Cerebellar nuclear complex (tissue), 1 donor: Measurements from ENCODE around the gene GPR156.
"Not testable (repeated sequence)": the region's sequence is repeated elsewhere in the genome, so short reads cannot be mapped to it uniquely, and the experiment has no call there.

Experiments used
- DNase-seq, 2 experiments: peaks; one replicate each; lab custom pipeline; 2025; lab: John Stamatoyannopoulos, UW

The GPR156 gene

DNA sequence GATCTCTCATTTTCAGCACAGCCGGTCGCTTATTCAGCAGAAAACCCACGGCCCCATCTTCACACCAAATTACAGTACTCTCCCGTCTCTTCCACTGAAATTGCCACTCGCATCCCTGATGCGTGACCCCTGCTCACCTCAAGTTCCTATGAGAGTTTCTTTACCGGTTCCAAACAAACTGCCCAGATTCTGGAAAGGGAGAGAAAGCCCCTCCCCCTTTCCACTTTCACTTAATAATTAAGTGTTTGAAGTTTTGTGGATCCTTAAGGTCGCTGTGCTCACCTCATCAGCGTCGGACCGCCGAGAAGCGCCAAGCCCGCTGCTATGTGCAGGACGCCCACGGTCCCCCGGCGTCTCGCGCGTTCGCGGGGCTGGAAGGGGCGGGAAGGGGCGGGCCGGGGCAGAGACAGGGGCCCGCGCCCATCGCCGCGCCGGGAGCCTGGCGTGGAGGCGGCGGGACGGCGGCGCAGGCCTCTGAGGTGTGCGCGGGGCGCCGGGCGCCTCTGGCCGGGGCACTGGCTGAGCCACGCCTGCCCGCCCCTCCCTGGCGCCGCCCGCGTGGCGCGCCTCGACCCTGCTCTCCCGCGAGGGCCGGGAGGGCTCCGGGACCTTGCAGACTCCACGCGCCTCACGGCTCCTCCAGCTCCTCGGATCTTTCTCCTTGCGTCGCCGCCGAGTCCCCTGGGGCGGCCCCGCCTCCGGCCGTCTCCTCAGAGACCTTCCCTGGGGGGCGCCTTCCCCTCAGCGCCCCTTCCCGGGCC, at the start of gene GPR156:
Gene GPR156, minus strand, starts transcription at position 476 of the 761 bp plus-strand sequence. CDS start 41,124 bp downstream, outside the sequence.
- no peak for DNase-seq

DNA sequence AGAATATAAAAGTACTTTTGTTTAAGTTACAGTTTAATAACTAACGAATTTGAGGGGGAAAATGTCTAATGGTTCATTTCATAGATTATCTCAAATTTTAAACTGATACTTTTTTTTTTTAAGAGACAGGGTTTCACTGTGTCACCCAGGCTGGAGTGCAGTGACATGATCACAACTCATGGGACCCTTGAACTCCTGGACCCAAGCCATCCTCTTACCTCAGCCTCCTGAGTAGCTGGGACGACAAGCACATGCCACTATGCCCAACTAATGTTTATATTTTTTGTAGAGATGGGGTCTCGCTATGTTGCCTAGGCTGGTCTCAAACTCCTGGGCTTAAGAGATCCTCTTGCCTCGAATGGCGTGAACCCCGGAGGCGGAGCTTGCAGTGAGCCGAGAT, 47.6 kb upstream of the GPR156 start:
- no peak for DNase-seq

DNA sequence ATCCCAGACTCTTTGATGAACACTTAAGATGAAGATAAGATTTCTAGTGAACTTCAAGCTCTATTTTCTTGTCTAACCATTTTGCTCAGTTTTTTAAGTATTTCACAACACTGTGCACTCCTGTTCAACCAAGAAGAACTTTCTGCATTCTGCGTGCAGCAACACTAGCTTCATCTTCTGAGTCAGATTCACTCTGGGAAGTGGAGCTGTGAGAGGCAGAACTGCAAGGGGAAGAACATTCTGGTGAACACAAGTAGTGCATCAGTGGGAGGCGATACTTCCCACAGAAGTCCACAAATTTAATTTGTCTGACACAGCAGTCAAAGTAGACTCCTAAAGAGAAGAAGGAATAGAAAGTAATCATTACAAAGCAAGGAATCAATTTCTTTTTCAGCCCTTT, 46.1 kb upstream of the GPR156 start:
- DNase-seq, result no peak

DNA sequence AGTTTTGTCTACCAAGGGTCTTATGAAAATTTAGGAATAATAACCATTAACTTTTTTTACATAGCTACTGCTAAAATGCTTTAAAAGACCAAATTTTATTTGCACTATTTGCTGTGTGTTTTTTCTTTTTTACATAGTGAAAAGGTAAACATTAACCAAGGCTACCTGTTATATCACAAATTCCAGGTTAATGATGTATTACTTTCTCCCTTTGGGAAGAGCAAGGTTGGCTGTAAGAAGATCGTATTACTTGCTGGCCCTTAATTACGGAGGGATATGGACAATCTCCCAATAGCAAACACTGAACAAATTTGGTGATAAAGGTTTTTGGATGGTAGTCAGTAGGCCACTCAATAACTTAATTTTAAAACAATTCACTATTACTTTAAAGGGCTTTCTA, 41.8 kb upstream of the GPR156 start:
- DNase-seq, result no peak

DNA sequence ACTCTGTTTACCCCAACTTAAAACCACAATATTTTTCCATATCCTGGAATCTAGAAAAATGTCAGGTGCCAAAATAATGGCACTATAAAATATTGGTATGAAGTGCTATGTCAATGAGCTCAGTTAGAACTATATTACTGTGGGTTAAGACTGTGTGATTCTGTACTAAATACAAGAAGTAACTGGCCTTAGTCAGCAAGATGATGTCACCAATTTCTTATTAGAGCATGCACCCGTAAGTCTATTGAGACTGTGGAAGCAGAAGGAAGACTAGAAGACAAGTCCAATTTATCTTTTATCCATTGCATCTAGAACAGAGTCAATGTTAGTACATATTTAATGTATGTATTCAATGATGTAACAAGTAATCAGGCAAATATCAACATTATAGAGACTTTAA, 39.2 kb upstream of the GPR156 start:
- DNase-seq, result no peak

DNA sequence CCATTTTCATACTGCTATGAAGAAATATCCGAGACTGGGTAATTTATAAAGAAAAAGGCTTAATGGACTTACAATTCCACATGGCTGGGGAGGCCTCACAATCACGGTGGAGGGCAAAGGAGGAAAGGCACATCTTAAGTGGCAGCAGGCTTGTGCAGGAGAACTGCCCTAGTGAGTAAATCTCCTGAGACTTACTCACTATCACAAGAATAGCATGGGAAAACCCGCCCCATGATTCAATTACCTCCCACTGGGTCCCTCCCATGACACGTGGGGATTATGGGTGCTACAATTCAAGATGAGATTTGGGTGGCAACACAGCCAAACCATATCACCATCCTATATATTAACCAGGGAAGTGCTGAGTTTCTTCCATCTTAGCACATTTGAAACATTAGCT, 38.7 kb upstream of the GPR156 start:
- DNase-seq, result not testable (repeated sequence)

DNA sequence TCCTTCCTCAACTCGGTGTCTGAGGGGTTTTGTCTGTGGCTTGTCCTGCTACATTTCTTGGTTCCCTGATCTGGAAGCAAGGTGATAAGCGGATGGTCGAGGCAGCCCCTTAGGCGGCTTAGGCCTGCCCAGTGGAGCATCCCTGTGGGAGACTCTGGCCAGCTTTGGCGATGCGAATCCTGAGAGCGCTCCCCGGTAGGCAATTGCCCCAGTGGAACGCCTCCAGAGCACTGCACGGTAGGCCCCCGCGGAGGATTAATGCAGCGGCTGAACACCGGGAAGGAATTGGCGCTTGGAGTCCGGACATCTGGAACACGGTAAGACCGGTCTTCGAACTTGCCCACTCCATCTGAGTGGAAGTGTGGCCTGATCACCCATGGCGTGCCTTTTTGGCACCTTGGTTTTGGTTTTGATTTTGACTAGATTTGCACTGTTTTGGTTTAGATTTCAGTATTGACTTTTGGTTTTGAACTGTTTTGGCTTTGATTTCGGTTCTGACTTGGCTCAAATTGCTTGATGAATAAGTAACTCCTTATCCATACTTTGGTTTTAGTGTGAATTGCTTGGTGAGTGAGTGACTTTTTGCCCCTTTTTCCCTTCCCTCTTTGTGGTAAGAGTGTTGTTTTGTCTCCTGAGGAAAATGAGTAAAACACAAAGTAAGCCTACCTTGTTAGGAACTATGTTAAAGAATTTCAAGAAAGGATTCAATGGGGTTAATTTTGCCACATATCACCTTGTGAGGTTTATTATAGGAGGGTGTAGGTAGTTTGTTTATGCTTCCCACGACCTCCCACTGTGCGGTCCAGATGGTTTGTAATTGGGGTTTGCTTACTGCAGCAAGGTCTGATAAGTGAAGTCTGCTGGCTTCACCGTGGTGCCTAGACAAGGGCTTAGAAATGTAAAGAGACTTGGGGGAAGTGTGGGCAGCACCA, 27.1 kb upstream of the GPR156 start:
- DNase-seq, result no peak

DNA sequence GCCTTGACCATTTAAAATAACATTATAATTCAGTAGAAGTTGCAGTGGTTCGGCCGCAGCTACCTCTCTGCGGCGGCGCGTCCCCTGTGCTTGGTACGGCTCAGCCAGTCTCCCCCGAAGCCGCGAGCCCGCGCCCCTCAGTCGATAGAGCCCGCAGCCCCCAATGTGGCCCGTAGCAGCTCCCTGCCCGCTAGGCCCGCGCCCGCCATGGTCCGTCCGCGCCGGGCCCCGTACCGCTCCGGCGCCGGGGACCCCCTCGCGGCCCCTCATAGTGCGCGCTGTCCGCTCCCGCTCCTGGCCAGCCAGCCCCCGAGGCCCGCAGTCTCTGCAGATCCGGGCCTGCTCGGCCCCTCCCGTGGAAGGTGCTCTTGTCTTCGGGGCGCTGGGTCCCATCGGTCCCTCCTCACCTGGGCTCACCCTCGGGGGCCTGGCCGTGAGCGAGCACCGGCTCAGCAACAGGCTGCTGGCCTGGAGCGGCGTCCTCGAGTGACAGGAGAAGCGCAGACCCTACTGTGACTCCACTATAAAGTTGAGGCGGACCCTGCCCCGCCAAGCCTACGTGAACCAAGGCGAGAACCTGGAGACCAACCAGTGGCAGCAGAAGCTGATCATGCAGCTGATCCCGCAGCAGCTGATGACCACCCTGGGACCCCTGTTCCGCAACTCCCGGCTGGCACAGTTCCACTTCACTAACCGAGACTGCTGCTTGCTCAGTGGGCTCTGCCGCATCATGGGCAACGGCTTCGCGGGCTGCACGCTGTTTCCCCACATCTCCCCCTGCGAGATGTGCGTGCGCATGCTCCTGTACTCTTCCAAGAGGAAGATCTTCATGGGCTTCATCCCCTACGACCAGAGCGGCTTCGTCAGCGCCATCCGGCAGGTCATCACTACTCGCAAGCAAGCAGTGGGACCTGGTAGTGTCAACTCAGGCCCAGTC, 21.8 kb upstream of the GPR156 start:
- DNase-seq, result no peak

DNA sequence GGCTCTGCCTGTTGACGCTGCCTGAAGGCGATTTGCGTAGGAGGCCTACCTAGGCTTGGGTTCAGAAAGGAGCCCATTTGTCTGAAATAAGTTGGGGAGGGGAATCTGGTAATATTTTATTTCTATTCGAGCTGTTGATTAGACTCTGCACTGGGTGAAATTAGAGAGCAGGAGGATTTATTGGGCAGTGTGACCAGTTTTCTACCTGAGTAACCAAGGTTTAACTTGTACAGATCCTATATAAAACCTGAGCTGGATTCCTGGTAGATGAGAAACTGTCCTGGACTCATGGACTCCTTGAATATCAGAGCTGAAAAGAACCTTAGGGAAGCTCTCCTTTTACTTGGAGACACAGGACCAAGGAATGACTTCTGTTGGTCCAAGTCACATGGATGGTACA, 19.6 kb upstream of the GPR156 start:
- no peak for DNase-seq

DNA sequence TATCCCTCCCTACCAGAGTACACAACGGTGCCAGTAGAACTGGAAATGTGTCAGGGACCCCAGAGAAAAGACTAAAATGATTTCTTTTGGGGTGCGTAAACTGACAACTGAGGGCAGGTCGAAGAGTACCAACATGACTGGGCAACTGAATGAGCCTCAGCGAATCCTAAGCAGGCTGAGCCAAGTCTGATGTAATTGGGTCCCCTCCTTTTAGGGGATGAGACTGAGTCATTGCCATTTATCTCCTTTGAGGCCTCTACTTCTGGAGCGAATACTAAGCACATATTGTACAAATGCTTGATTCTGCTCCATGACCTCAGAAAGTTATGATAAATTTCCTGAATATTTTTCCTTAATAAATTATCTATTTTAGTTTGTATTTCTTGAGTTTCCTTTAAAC, 17.3 kb upstream of the GPR156 start:
- DNase-seq, result no peak

DNA sequence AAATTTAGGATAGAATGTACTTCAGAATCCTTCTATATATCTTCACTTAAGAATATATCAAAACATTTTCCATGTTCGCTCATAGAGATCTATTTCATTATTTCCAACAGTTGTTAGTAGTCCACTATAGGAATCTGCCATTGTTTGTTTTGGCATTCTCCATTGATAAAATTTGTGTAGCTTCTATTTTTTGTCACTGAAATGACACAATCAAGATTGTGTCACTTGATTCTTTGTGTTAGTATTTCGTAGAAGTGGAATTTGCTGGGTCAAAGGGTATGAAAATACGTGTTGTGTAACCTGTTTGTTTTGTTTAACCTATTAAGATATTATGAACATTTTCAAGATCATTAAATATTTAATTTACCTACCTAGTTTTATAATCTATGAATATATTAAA, 15.9 kb upstream of the GPR156 start:
- DNase-seq, result no peak

DNA sequence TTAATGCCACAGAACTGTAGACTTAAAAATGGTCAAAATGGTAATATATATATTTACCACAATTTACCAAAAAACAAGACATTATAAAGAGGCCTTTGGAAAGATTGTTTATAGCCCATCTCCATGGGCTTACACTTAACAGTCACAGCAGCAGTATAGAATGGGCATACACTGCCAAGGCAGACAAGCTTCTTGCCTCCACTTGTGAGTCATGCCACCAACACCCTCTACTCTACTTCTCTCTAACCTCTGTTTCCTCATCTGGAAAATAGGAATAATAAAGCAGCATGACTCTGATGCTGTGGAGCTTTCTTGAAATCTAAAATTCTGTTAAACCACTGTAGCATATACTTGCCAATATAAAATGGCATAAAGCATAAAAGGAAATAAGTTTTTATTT, 14.4 kb upstream of the GPR156 start:
- DNase-seq, result no peak

DNA sequence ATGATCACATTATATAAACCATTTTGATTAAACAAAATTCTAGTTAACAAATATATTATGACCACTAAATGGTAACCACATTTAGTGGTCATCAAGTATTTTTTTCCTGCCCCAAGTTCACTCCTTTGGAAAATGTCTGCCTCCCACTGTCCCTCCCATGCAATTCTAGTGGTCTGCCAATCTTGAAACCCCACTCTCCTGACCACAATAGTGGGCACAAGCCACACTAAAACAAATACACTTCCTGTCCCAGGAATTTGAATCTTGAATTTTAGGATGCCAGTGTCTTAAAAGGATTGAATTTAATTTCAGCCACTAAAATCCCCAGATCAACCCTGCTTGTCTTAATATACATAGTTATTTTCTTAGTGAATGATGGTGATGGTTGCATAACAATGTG, 14.0 kb upstream of the GPR156 start:
- no peak for DNase-seq

DNA sequence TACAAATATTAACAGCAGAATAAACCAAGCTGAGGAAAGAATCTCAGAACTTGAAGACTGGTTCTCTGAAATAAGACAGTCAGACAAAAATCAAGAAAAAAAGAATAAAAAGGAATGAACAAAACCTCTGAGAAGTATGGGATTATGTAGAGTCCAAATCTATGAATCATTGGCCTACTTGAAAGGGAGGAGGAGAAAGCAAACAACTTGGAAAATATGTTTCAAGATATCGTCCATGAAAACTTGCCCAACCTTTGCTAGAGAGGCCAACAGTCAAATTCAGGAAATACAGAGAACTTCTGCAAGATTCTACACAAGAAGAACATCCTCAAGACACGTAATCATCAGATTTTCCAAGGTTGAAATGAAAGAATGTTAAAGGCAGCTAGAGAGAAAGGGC, 6.5 kb upstream of the GPR156 start:
- DNase-seq, result not testable (repeated sequence)

DNA sequence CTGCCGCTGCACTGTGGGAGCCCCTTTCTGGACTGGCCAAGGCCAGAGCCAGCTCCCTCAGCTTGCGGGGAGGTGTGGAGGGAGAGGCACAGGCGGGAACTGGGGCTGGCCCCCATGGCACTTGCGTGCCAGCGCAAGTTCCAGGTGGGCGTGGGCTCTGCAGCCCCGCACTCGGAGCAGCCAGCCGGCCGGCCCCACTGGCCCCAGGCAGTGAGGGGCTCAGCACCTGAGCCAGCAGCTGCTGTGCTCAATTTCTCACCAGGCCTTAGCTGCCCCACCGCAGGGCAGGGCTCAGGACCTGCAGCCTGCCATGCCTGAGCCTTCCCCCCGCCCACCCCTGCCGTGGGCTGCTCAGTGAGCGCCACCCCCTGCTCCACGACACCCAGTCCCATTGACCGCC, 4.6 kb upstream of the GPR156 start:
- no peak for DNase-seq

DNA sequence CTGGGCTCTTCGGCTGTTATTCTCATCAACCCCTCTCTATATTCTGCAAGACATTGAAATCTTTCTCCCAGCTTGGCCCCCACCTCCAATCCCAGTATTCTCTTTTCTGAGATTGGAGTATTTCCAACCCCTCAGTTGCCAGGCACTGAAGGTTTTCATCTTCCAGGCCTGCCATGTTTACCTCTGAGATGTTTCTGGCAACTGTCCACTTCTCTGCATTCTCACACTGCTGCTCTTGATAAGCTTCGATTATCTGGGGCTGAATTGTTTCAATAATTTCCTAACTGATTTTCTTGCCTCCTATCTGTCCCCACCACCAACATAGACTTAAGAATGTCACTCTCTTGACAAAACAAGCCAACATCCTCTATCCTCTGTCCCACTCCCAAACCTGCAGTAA, 1.4 kb upstream of the GPR156 start:
- DNase-seq, result no peak

DNA sequence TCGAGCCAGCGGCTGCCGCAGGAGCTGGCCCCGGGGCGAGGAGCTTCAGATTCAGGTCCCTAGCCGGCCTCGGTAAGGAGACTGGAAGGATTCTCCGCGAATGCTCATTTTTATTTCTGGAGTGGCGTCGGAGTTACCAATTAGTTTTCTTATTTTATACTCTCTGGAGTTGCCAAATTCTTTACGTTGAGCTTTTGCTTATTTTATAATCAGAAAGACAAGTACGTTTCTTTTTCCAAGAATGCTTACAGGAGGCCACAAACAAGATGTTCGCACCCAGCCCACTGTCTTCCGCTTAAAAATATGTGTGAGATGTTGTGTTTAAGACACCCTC, 453 bp upstream of the GPR156 start:
- DNase-seq, result no peak

DNA sequence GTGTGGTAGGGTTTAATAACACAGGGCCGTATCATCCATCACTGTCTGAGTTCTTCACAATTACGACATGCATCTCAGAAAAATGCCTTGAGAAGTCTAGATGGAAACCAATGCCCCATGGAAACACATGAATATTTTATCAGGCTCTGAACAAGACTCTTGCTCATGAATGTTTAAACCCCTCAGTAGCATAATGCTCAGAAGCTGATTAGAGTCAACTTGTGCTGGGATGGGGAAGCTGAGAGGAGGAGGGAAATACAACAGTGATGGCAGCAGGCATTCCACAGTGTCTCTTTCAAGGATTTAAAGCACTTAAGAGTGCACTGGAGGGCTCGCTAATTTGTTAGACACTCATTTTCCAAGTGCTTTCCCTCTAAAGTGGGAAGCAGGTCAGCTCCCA, 3.8 kb downstream of the GPR156 start:
- no peak for DNase-seq

DNA sequence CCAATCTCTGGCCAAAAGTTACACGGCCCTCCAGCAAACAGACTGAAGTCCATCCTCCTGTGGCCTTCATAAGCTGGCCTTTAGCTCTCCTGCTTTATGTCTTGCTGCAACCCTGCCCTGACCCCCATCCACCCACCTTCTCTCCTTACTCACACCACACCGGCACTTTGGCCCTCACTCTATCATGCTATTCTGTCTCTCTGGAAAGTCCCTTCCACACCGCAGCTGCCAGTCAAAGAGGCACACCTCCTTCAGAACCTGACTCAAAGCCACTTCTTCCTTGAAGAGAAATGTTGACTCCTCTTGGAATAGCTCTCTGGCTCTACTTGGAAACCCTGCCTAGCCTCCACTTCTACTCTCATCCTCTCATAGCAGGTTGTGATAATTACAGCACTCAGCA, 4.5 kb downstream of the GPR156 start:
- DNase-seq, result no peak

DNA sequence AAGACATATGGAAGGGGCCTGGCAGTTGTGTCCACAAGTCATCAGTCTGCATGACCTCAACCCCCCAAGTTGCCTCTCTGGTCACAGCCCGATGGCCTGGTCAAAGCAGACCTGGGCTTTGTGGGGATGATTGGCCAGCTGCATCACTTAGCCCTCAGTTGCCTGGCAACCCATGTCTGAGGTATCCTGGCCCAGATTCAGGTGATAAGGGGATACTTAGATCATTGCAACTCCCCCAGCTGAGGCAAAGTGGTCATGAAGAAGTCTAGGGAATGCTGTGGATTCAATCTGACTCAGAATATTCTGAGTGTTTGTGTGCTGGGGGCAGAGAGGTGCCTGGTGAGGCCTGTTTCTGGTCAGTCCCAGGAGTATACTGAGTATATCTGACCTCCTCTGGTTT, 5.0 kb downstream of the GPR156 start:
- DNase-seq, result no peak

DNA sequence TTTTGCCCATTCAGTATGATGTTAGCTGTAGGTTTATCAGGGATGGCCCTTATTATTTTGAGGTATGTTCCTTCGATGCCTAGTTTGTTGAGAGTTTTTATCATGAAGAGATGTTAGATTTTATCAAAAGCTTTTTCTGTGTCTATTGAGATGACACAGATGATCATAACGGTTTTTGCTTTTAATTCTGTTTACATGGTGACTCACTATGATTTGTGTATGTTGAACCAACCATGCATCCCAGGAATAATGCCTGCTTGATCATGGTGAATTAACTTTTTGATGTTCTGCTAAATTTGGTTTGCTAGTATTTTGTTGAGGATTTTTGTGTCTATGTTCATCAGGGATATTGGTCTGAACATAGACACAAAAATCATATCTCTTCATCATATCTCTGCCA, 8.3 kb downstream of the GPR156 start:
- DNase-seq, result no peak

DNA sequence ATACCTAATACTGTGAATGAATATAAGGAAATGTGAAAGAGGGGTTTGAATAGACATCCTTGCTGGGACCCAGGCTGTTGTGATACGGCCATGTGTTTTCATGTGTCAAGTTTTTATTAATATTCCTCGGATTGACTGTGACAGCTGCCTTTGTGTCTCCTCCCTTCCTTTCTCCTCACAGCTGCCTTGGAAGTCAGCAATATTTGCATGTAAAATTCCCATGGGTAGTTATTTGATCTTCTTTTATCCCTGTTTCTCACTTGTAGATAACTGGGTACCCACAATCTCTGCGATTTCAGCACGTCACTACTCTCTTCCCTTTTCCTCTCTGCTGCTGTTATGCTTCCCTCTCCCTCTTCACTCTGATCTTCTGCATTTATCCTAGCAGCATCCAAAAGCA, 9.4 kb downstream of the GPR156 start:
- DNase-seq, result no peak
